BE2C (cell line): ENCODE measurements around the gene ADAD2.
"Not testable (repeated sequence)": the region's sequence is repeated elsewhere in the genome, so short reads cannot be mapped to it uniquely, and the experiment has no call there.

Experiments used
- DNase-seq: peaks from one replicate; pipeline ENCODE4 v3.0.0-alpha.2; 2020
- H3K27me3 ChIP-seq: fragments of 250-450 bp; sonication (Bioruptor Pico); 2 replicates; pipeline ENCODE4 v1.5.1; 2020; ENCODE audit warnings: mild to moderate bottlenecking
- H3K36me3 ChIP-seq: fragments of 250-450 bp; sonication (Bioruptor Pico); 2 replicates; pipeline ENCODE4 v1.5.1; 2020; ENCODE audit warnings: mild to moderate bottlenecking
- H3K4me1 ChIP-seq: fragments of 250-450 bp; sonication (Bioruptor Pico); 2 replicates; pipeline ENCODE4 v1.5.1; 2020
- H3K4me3 ChIP-seq: 2 replicates; pipeline ENCODE4 v1.5.1; 2011; ENCODE audit warnings: low read depth, low read length
- H3K9me3 ChIP-seq: fragments of 250-450 bp; sonication (Bioruptor Pico); 2 replicates; pipeline ENCODE4 v1.5.1; 2020
- TF ChIP-seq, protein P1 (sequence below): IDR thresholded peaks from 2 replicates; pipeline ENCODE4 v1.5.1; 2012; ENCODE audit warnings: mild to moderate bottlenecking, low read depth, low read length

The ADAD2 gene

DNA sequence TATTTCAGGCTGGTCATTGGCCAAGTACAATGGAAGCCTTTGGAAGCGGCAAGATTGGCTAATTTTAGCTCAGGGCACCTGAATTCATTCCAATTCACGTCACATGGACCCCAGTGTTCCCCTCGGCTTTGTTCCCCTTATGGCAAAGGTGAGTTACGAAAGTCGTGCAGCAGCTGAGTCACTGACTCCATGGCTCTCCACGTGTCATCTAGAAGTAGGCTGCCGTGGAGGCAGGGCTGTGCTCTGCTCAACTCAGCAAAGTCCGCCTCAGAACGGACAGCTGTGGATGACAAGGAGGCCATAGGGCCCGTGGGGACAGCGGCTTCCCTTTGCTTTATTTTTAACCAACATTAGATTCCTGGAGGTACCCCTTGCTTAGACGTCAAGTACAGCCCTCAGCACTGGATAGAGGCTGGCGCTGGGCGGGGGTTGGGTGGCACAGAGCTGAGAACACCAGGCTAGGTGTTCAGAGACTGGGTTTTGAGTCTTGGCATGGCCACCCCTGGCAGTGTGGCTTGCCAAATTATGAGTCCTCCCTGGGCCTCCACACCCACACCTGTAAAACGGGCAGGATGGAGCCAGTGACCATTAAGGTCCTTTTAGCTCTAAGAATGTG, 23.6 kb downstream of the ADAD2 start:
- no peaks in the 10 kb centered on the region for H3K27me3 ChIP-seq
- TF ChIP-seq, protein P1, sequence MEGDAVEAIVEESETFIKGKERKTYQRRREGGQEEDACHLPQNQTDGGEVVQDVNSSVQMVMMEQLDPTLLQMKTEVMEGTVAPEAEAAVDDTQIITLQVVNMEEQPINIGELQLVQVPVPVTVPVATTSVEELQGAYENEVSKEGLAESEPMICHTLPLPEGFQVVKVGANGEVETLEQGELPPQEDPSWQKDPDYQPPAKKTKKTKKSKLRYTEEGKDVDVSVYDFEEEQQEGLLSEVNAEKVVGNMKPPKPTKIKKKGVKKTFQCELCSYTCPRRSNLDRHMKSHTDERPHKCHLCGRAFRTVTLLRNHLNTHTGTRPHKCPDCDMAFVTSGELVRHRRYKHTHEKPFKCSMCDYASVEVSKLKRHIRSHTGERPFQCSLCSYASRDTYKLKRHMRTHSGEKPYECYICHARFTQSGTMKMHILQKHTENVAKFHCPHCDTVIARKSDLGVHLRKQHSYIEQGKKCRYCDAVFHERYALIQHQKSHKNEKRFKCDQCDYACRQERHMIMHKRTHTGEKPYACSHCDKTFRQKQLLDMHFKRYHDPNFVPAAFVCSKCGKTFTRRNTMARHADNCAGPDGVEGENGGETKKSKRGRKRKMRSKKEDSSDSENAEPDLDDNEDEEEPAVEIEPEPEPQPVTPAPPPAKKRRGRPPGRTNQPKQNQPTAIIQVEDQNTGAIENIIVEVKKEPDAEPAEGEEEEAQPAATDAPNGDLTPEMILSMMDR: no peak
- no peak for DNase-seq
- H3K36me3 ChIP-seq: no peaks in the 10 kb centered on the region
- no peak overlapping the region for H3K4me3 ChIP-seq
- H3K4me1 ChIP-seq: peaks cover 11% of the 10 kb centered on the region
- H3K9me3 ChIP-seq: no peaks in the 10 kb centered on the region

DNA sequence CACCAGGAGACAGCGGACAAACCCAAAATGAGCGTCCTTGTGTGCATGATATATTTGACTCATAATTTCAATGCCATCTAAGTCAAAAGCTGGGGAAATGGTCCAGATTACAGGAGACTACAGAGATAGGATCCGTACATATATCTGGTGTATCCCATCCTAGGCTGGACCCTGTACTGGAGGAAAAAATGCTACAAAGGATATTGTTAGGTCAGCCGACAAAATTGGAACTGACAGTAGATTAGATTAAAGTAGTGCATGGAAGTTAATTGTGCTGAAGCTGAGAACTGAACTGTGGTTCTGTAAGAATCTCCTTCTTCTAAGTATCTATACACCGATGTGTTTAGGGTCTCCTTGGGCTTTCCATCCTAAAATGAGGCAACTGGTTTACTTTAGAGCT, 24.6 kb downstream of the ADAD2 start:
- TF ChIP-seq, protein P1: no peak
- Histone ChIP-seq H3K4me3 (no peak overlapping the region), H3K27me3 (no peaks in the 10 kb centered on the region), H3K4me1 (peaks cover 11% of the 10 kb centered on the region), H3K36me3 (no peaks in the 10 kb centered on the region), H3K9me3 (no peaks in the 10 kb centered on the region)
- no peak for DNase-seq

DNA sequence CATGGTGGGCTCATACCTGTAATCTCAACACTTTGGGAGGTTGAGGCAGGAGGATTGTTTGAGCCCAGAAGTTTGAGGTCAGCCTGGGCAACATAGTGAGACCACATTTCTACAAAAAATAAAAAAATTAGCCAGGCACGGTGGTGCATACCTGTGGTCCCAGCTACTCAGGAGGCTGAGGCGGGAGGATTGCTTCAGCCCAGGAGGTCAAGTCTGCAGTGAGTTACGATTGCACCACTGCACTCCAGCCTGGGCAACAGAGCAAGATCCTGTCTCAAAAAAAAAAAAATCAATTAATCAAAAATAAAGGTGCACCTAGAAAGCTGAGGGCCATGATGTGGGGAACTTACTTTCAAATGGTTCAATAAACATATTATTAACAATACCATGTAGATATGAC, 25.2 kb downstream of the ADAD2 start:
- peaks cover 11% of the 10 kb centered on the region for H3K4me1 ChIP-seq
- H3K4me3 ChIP-seq, H3K36me3 ChIP-seq, H3K9me3 ChIP-seq, H3K27me3 ChIP-seq, DNase-seq: not testable (repeated sequence)

DNA sequence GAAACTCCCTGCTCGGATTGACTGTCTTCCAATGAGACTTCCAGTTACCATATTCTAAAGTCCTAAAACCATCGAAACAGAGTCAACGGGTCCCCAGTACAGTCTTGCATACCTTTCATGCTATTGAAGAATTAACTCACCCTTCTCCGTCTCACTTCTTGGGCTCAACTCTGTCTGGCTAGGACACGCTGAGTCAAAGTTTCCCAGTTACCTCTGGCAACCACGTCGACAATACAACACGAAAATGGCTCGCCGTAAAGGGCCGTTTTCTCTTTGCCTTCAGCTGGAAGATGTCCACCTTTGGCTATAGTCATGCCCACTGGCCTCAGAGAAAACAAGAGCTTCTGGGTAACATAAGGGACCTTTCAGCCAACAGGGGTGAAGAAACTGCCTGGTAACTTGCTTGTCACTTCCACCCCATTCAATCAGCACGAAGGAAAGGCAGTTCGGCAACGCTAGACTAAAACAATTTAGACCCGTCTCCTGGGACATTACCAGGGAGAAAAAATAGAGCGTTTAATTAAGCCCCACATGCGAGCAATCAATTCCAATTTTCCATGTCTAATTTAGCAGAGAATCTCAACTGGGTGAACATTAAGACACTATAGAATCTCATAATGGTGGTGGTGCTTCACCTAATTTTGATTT, 27.3 kb downstream of the ADAD2 start:
- no peaks in the 10 kb centered on the region for H3K9me3 ChIP-seq
- H3K4me3 ChIP-seq: no peak overlapping the region
- H3K36me3 ChIP-seq: no peaks in the 10 kb centered on the region
- no peaks in the 10 kb centered on the region for H3K27me3 ChIP-seq
- peaks cover 11% of the 10 kb centered on the region for H3K4me1 ChIP-seq
- TF ChIP-seq, protein P1: no peak
- no peak for DNase-seq

DNA sequence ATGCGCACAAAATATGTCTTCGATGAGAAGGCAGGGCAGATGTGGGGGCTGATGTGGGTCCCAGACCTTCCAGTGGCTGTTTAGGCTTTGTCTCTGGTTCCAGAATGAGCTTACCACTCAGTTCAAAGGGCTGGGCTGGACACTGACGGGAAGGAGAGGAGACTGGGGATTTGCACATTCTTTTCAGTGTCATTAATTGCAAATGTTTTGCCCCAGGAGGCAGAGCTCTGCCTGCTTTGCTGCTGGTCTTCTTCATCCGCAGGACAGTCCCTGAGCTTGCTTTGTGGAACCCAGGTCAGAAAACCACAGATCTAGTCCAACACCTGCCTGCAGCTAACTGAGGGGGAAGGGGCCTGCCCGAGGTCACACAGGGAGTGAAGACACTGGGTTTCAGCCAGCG, 28.0 kb downstream of the ADAD2 start:
- Histone ChIP-seq H3K27me3 (no peaks in the 10 kb centered on the region), H3K4me3 (no peak overlapping the region), H3K4me1 (peaks cover 11% of the 10 kb centered on the region), H3K36me3 (no peaks in the 10 kb centered on the region), H3K9me3 (no peaks in the 10 kb centered on the region)
- DNase-seq: no peak
- TF ChIP-seq, protein P1: no peak

DNA sequence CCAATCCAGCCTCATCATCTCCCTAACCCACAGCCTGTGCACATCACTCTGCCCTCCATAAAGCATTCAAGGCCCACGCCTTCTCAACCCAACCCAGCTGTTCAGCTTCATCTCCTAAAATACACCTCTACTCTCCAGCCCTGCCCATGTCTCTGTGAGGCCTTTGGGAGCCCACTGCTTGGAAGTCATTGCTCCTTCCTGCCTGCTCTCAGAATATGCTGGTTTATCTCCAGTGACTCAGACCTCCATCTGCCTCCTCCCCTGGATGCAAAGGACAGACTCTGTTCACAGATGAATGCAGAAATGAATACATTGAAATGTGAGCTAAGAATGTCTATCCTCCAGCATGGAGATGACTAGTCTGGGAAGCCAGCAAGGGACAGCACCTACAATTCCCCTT, 29.9 kb downstream of the ADAD2 start:
- H3K4me1 ChIP-seq: peaks cover 5% of the 10 kb centered on the region
- TF ChIP-seq, protein P1: no peak
- H3K36me3 ChIP-seq: no peaks in the 10 kb centered on the region
- H3K9me3 ChIP-seq: no peaks in the 10 kb centered on the region
- no peaks in the 10 kb centered on the region for H3K27me3 ChIP-seq
- no peak for DNase-seq
- H3K4me3 ChIP-seq: no peak overlapping the region
